H9 (cell line): ENCODE results near the gene NCKAP5. TPM values are rescaled to one million over a fixed set of nuclear protein-coding genes. Genes with fewer than 3 reads are reported as not detected.

ENCODE experiments used
- DNase-seq: peaks from one replicate; pipeline ENCODE4 v3.0.0-alpha.2; 2017
- H2AFZ ChIP-seq: one replicate; pipeline ENCODE4 v1.6.1; 2013; ENCODE audit warnings: mild to moderate bottlenecking, low read length, control low read depth, moderate library complexity
- H2AK5ac ChIP-seq: 2 replicates; pipeline ENCODE4 v1.6.1; 2013; ENCODE audit warnings: low read length, control low read depth, mixed read lengths; ENCODE audit not compliant: insufficient read length
- H2BK120ac ChIP-seq: one replicate; pipeline ENCODE4 v1.6.1; 2013; ENCODE audit warnings: low read depth, mild to moderate bottlenecking, low read length, control low read depth, inconsistent platforms; ENCODE audit not compliant: poor library complexity, severe bottlenecking
- H2BK12ac ChIP-seq: 2 replicates; pipeline ENCODE4 v1.6.1; 2013; ENCODE audit warnings: low read length, control low read depth, mixed read lengths, low read depth; ENCODE audit not compliant: insufficient read length
- H2BK15ac ChIP-seq: 2 replicates; pipeline ENCODE4 v1.6.1; 2013; ENCODE audit warnings: low read depth, low read length, control low read depth
- H2BK20ac ChIP-seq: one replicate; pipeline ENCODE4 v1.6.1; 2013; ENCODE audit warnings: low read depth, mild to moderate bottlenecking, low read length, control low read depth, inconsistent platforms; ENCODE audit not compliant: poor library complexity, severe bottlenecking
- H2BK5ac ChIP-seq: 2 replicates; pipeline ENCODE4 v1.6.1; 2013; ENCODE audit warnings: low read length, control low read depth, mixed read lengths; ENCODE audit not compliant: insufficient read length
- H3K14ac ChIP-seq: 2 replicates; pipeline ENCODE4 v1.6.1; 2013; ENCODE audit warnings: low read length, control low read depth; ENCODE audit not compliant: insufficient read depth
- H3K18ac ChIP-seq: 2 replicates; pipeline ENCODE4 v1.6.1; 2013; ENCODE audit warnings: low read depth, mild to moderate bottlenecking, mixed read lengths, low read length, control low read depth; ENCODE audit not compliant: insufficient read length
- H3K23ac ChIP-seq: 2 replicates; pipeline ENCODE4 v1.6.1; 2013; ENCODE audit warnings: low read length, control low read depth, mixed read lengths, low read depth; ENCODE audit not compliant: insufficient read length
- H3K23me2 ChIP-seq: 2 replicates; pipeline ENCODE4 v1.6.1; 2013; ENCODE audit warnings: low read depth, mild to moderate bottlenecking, mixed read lengths, low read length, control low read depth; ENCODE audit not compliant: insufficient read length, poor library complexity, severe bottlenecking
- H3K27ac ChIP-seq: 2 replicates; pipeline ENCODE4 v1.5.1; 2013; ENCODE audit warnings: low read length, control low read depth, mixed read lengths, low read depth; ENCODE audit not compliant: insufficient read length
- H3K27me3 ChIP-seq: 2 replicates; pipeline ENCODE4 v1.6.1; 2013; ENCODE audit warnings: low read length, control low read depth, inconsistent platforms; ENCODE audit not compliant: insufficient read depth
- H3K4ac ChIP-seq: 2 replicates; pipeline ENCODE4 v1.6.1; 2013; ENCODE audit warnings: low read depth, mild to moderate bottlenecking, control low read depth, inconsistent platforms, low read length, moderate library complexity
- H3K4me1 ChIP-seq: 2 replicates; pipeline ENCODE4 v1.6.1; 2013; ENCODE audit warnings: low read length, control low read depth, inconsistent platforms; ENCODE audit not compliant: insufficient read depth
- H3K4me2 ChIP-seq: 2 replicates; pipeline ENCODE4 v1.6.1; 2013; ENCODE audit warnings: low read length, control low read depth, mixed read lengths; ENCODE audit not compliant: insufficient read length, insufficient read depth
- H3K56ac ChIP-seq: 2 replicates; pipeline ENCODE4 v1.6.1; 2013; ENCODE audit warnings: low read depth, mild to moderate bottlenecking, mixed read lengths, low read length, control low read depth; ENCODE audit not compliant: insufficient read length
- H3K79me1 ChIP-seq: 2 replicates; pipeline ENCODE4 v1.6.1; 2013; ENCODE audit warnings: low read depth, mild to moderate bottlenecking, moderate library complexity, low read length, control low read depth, inconsistent platforms; ENCODE audit not compliant: insufficient read depth, poor library complexity, severe bottlenecking
- H3K79me2 ChIP-seq: 2 replicates; pipeline ENCODE4 v1.6.1; 2013; ENCODE audit warnings: low read length, control low read depth, inconsistent platforms; ENCODE audit not compliant: insufficient read depth
- H3K9ac ChIP-seq: 2 replicates; pipeline ENCODE4 v1.6.1; 2013; ENCODE audit warnings: low read length, control low read depth, mixed read lengths; ENCODE audit not compliant: insufficient read length; ENCODE audit errors: extremely low read depth
- H3K9me3 ChIP-seq: one replicate; pipeline ENCODE4 v1.6.1; 2013; ENCODE audit warnings: low read depth, low read length, inconsistent platforms; ENCODE audit not compliant: control insufficient read depth
- H3T11ph ChIP-seq: one replicate; pipeline ENCODE4 v1.6.1; 2013; ENCODE audit warnings: mild to moderate bottlenecking, low read length, control low read depth, inconsistent platforms
- H4K20me1 ChIP-seq: one replicate; pipeline ENCODE4 v1.6.1; 2013; ENCODE audit not compliant: control insufficient read depth, insufficient read length, insufficient read depth
- H4K5ac ChIP-seq: 2 replicates; pipeline ENCODE4 v1.6.1; 2013; ENCODE audit warnings: low read depth, mild to moderate bottlenecking, mixed read lengths, low read length, control low read depth; ENCODE audit not compliant: insufficient read length
- H4K8ac ChIP-seq: replicated peaks from 2 replicates; pipeline ENCODE4 v1.6.1; 2013; ENCODE audit warnings: low read length, control low read depth, mixed read lengths, low read depth; ENCODE audit not compliant: insufficient read length
- H4K91ac ChIP-seq: 2 replicates; pipeline ENCODE4 v1.6.1; 2013; ENCODE audit warnings: low read depth, mild to moderate bottlenecking, moderate library complexity, mixed read lengths, low read length, control low read depth; ENCODE audit not compliant: insufficient read length
- H3K27ac Mint-ChIP-seq, 3 experiments: 2 replicates in 2 of 3; 3 replicates in 1 of 3; pipeline ENCODE4 v1.8.0; 2020 to 2021; ENCODE audit warnings: mixed read lengths in 3 of 3, mild to moderate bottlenecking in 1 of 3, moderate library complexity in 1 of 3
- H3K27me3 Mint-ChIP-seq: 2 replicates; pipeline ENCODE4 v1.8.0; 2021; ENCODE audit warnings: low read depth, mild to moderate bottlenecking, moderate library complexity, mixed read lengths
- H3K36me3 Mint-ChIP-seq, 3 experiments: 2 replicates in 2 of 3; 3 replicates in 1 of 3; pipeline ENCODE4 v1.8.0; 2020 to 2021; ENCODE audit warnings: low read depth in 3 of 3, mixed read lengths in 3 of 3; ENCODE audit not compliant: insufficient read depth in 1 of 3
- H3K4me1 Mint-ChIP-seq, 2 experiments: 2 replicates each; pipeline ENCODE4 v1.8.0; 2020; ENCODE audit warnings: mixed read lengths in 2 of 2
- H3K4me3 Mint-ChIP-seq, 2 experiments: 2 replicates in 1 of 2; 3 replicates in 1 of 2; pipeline ENCODE4 v1.8.0; 2020 to 2021; ENCODE audit warnings: mild to moderate bottlenecking in 2 of 2, mixed read lengths in 2 of 2, moderate library complexity in 1 of 2
- H3K9me3 Mint-ChIP-seq, 2 experiments: 2 replicates in 1 of 2; 3 replicates in 1 of 2; pipeline ENCODE4 v1.8.0; 2020; ENCODE audit warnings: mild to moderate bottlenecking in 2 of 2, mixed read lengths in 2 of 2, moderate library complexity in 1 of 2
- WGBS: extraction: QIAGEN DNeasy Blood & Tissue Kit; methylation state at CpG from one replicate; pipeline ENCODE4 v1.1.7; 2013; ENCODE audit warnings: missing lambda C conversion rate, low lambda C conversion rate, mixed read lengths; ENCODE audit not compliant: insufficient read length; ENCODE audit errors: extremely low coverage; 5-methylcytosine and 5-hydroxymethylcytosine counted together
- total RNA-seq: library from RNA; stranded (reverse); gene quantifications from 2 replicates; pipeline ENCODE4 v1.2.1, GENCODE V29; 2021
- TF ChIP-seq, protein P1 (sequence below): fragments of 200-600 bp; sonication (generic); conservative IDR thresholded peaks from 3 replicates; pipeline ENCODE4 v1.8.0; 2021; ENCODE audit warnings: antibody characterized with exemption, mild to moderate bottlenecking

The NCKAP5 gene
- total RNA-seq, 1 experiment from 2014 or later: 0.26 TPM

DNA sequence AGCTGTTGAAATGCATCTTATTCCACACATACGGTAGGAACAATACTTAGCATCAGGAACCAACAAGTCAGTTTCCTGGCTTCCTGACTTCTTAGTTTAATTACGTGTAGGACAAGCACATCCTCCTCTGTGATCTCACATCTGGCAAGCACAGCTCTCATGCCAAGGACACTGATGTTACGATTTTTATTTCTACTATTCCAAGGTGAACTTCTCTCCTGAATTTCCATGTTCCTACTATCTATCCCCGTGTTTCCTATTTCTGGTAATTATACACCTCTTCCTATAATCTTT lies 374.0 kb downstream of the NCKAP5 start:
- Mint-ChIP-seq H3K4me3 (no peak overlapping the region), H3K4me1 (no peaks in the 10 kb centered on the region), H3K36me3 (peaks cover 0 to 3% (median 0%) of the 10 kb centered on the region in 3 experiments; a peak in 3 of 7 replicates), H3K27me3 (no peaks in the 10 kb centered on the region; the same call in 1 of the 2 replicates), H3K27ac (no peak overlapping the region), H3K9me3 (peaks cover 6 to 12% of the 10 kb centered on the region in 2 experiments)
- Histone ChIP-seq H2AK5ac (no peak overlapping the region), H4K5ac (no peak overlapping the region), H3K9me3 (no peaks in the 10 kb centered on the region), H3K9ac (no peak overlapping the region), H2AFZ (no peak overlapping the region), H4K8ac (no peak overlapping the region), H3K4ac (no peak overlapping the region), H2BK5ac (no peak overlapping the region), H3K23ac (no peak overlapping the region), H3K4me2 (no peak overlapping the region), H3K79me2 (no peaks in the 10 kb centered on the region), H3K79me1 (no peaks in the 10 kb centered on the region), H3K27ac (no peak overlapping the region), H3K23me2 (no peaks in the 10 kb centered on the region), H2BK15ac (no peak overlapping the region), H2BK120ac (no peak overlapping the region), H3K4me1 (no peaks in the 10 kb centered on the region), H3K14ac (no peak overlapping the region), H2BK12ac (no peak overlapping the region), H4K91ac (no peak overlapping the region), H3K56ac (no peak overlapping the region), H3K27me3 (no peaks in the 10 kb centered on the region), H3T11ph (no peak overlapping the region), H3K18ac (no peak overlapping the region), H2BK20ac (no peak overlapping the region), H4K20me1 (no peaks in the 10 kb centered on the region)
- TF ChIP-seq, protein P1, sequence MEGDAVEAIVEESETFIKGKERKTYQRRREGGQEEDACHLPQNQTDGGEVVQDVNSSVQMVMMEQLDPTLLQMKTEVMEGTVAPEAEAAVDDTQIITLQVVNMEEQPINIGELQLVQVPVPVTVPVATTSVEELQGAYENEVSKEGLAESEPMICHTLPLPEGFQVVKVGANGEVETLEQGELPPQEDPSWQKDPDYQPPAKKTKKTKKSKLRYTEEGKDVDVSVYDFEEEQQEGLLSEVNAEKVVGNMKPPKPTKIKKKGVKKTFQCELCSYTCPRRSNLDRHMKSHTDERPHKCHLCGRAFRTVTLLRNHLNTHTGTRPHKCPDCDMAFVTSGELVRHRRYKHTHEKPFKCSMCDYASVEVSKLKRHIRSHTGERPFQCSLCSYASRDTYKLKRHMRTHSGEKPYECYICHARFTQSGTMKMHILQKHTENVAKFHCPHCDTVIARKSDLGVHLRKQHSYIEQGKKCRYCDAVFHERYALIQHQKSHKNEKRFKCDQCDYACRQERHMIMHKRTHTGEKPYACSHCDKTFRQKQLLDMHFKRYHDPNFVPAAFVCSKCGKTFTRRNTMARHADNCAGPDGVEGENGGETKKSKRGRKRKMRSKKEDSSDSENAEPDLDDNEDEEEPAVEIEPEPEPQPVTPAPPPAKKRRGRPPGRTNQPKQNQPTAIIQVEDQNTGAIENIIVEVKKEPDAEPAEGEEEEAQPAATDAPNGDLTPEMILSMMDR: no peak
- DNase-seq: no peak
- WGBS: no CpG with 5 or more reads among the region's 4 CpGs
